Progenitor cell of endocrine pancreas (in vitro differentiated cells): ENCODE measurements around the gene RNF182. TPM values are rescaled to one million over a fixed set of nuclear protein-coding genes. Genes with fewer than 3 reads are reported as not detected.
"Not testable (repeated sequence)": the region's sequence is repeated elsewhere in the genome, so short reads cannot be mapped to it uniquely, and the experiment has no call there.

Experiments
- DNase-seq: peaks from one replicate; pipeline ENCODE4 v3.0.0; 2021; ENCODE audit warnings: low spot score; ENCODE audit not compliant: unreplicated experiment
- H3K27ac Mint-ChIP-seq: 2 replicates; pipeline ENCODE4 v1.8.0; 2021; ENCODE audit warnings: mild to moderate bottlenecking, moderate library complexity, mixed read lengths
- H3K27me3 Mint-ChIP-seq: 2 replicates; pipeline ENCODE4 v1.8.0; 2021; ENCODE audit warnings: mixed read lengths
- H3K36me3 Mint-ChIP-seq: 2 replicates; pipeline ENCODE4 v1.8.0; 2022; ENCODE audit warnings: mixed read lengths; ENCODE audit not compliant: insufficient read depth
- H3K4me1 Mint-ChIP-seq: 2 replicates; pipeline ENCODE4 v1.8.0; 2021; ENCODE audit warnings: low read depth, mixed read lengths
- H3K4me3 Mint-ChIP-seq: 2 replicates; pipeline ENCODE4 v1.8.0; 2021; ENCODE audit warnings: low read depth, mild to moderate bottlenecking, moderate library complexity, mixed read lengths
- H3K9me3 Mint-ChIP-seq: 2 replicates; pipeline ENCODE4 v1.8.0; 2021; ENCODE audit warnings: low read depth, mixed read lengths
- CTCF ChIP-seq: fragments of 200-600 bp; sonication (generic); IDR thresholded peaks from one replicate; pipeline ENCODE4 v1.5.0; 2021; ENCODE audit warnings: antibody characterized with exemption, mild to moderate bottlenecking; ENCODE audit not compliant: unreplicated experiment
- total RNA-seq: library from RNA; stranded (reverse); gene quantifications from 2 replicates; pipeline ENCODE4 v1.2.1, GENCODE V29; 2021

RNF182 gene
- total RNA-seq, 1 donor from 2014 or later: 1.9 TPM

- Mint-ChIP-seq H3K36me3 (peaks cover 1% of the 10 kb centered on the region), H3K4me1 (no peaks in the 10 kb centered on the region), H3K9me3 (peaks cover 16% of the 10 kb centered on the region), H3K4me3 (no peak overlapping the region), H3K27ac (no peak overlapping the region), H3K27me3 (no peaks in the 10 kb centered on the region)
- no peak for DNase-seq
- TF ChIP-seq CTCF: no peak
Measured at GRCh38 chr6:13965582-13966127, 40.9 kb downstream of the RNF182 start.

- peaks cover 20% of the 10 kb centered on the region for H3K9me3 Mint-ChIP-seq
- peaks cover 8% of the 10 kb centered on the region for H3K36me3 Mint-ChIP-seq
- no peaks in the 10 kb centered on the region for H3K27me3 Mint-ChIP-seq
- H3K4me1 Mint-ChIP-seq: no peaks in the 10 kb centered on the region
- no peak for TF ChIP-seq CTCF
- H3K4me3 Mint-ChIP-seq: no peak overlapping the region
- DNase-seq: no peak
- H3K27ac Mint-ChIP-seq: no peak overlapping the region
Measured at GRCh38 chr6:13971303-13971702, 46.6 kb downstream of the RNF182 start.

GRCh38 chr6:13972602-13973001 lies 47.9 kb downstream of the RNF182 start:
- DNase-seq, H3K27ac Mint-ChIP-seq, H3K4me3 Mint-ChIP-seq, H3K27me3 Mint-ChIP-seq, H3K4me1 Mint-ChIP-seq, H3K36me3 Mint-ChIP-seq: not testable (repeated sequence)
- H3K9me3 Mint-ChIP-seq: peaks cover 20% of the 10 kb centered on the region

GRCh38 chr6:13973422-13973821 lies 48.7 kb downstream of the RNF182 start:
- not testable (repeated sequence) for H3K27me3 Mint-ChIP-seq
- H3K9me3 Mint-ChIP-seq: peaks cover 20% of the 10 kb centered on the region

GRCh38 chr6:13978102-13978640 lies 53.4 kb downstream of the RNF182 start:
- no peaks in the 10 kb centered on the region for H3K4me1 Mint-ChIP-seq
- H3K4me3 Mint-ChIP-seq: no peak overlapping the region
- peaks cover 7% of the 10 kb centered on the region for H3K9me3 Mint-ChIP-seq
- no peak overlapping the region for H3K27ac Mint-ChIP-seq
- H3K27me3 Mint-ChIP-seq: no peaks in the 10 kb centered on the region
- DNase-seq: no peak
- peaks cover 2% of the 10 kb centered on the region for H3K36me3 Mint-ChIP-seq
- TF ChIP-seq CTCF: no peak

More at GRCh38 chr6:13973422-13973821, 48.7 kb downstream of the RNF182 start:
- not testable (repeated sequence) for H3K4me3 Mint-ChIP-seq, H3K4me1 Mint-ChIP-seq, H3K27ac Mint-ChIP-seq, DNase-seq, H3K36me3 Mint-ChIP-seq

GRCh38 chr6:13978787-13979186 lies 54.0 kb downstream of the RNF182 start:
- no peak for TF ChIP-seq CTCF
- no peak for DNase-seq
- no peak overlapping the region for H3K4me3 Mint-ChIP-seq
- H3K27me3 Mint-ChIP-seq: peaks cover 3% of the 10 kb centered on the region
- H3K4me1 Mint-ChIP-seq: no peaks in the 10 kb centered on the region
- no peak overlapping the region for H3K27ac Mint-ChIP-seq
- H3K9me3 Mint-ChIP-seq: peaks cover under 1% of the 10 kb centered on the region
- H3K36me3 Mint-ChIP-seq: no peaks in the 10 kb centered on the region
